ENCODE measurements around the gene PTPRG. TPM values are rescaled to one million over a fixed set of nuclear protein-coding genes. Genes with fewer than 3 reads are reported as not detected.

PTPRG gene
- total RNA-seq, 1 donor from 2014 or later, result 3.7 TPM

- Mint-ChIP-seq H3K36me3 (ENCODE audit: low read depth) (no peaks in the 10 kb centered on the region), H3K9me3 (no peaks in the 10 kb centered on the region), H3K27ac (no peak overlapping the region), H3K4me3 (no peak overlapping the region), H3K4me1 (ENCODE audit: low read depth) (no peaks in the 10 kb centered on the region), H3K27me3 (ENCODE audit: insufficient read depth) (no peaks in the 10 kb centered on the region)
- no peak for DNase-seq (ENCODE audit: low spot score)
- intact Hi-C loops (cut with micrococcal nuclease), result no loop called here
Measured at GRCh38 chr3:61723038-61723437, 161.7 kb downstream of the PTPRG start.

- intact Hi-C loops (cut with micrococcal nuclease), result no loop called here
- no peaks in the 10 kb centered on the region for H3K36me3 Mint-ChIP-seq (ENCODE audit: low read depth)
- no peaks in the 10 kb centered on the region for H3K4me1 Mint-ChIP-seq (ENCODE audit: low read depth)
- H3K27me3 Mint-ChIP-seq (ENCODE audit: insufficient read depth), result no peaks in the 10 kb centered on the region
- no peak for DNase-seq (ENCODE audit: low spot score)
- H3K9me3 Mint-ChIP-seq, result no peaks in the 10 kb centered on the region
- no peak overlapping the region for H3K4me3 Mint-ChIP-seq
- H3K27ac Mint-ChIP-seq, result no peak overlapping the region
Measured at GRCh38 chr3:61724183-61724582, 162.8 kb downstream of the PTPRG start.

- Mint-ChIP-seq H3K4me3 (no peak overlapping the region), H3K9me3 (no peaks in the 10 kb centered on the region), H3K36me3 (ENCODE audit: low read depth) (no peaks in the 10 kb centered on the region), H3K27me3 (ENCODE audit: insufficient read depth) (no peaks in the 10 kb centered on the region), H3K27ac (no peak overlapping the region), H3K4me1 (ENCODE audit: low read depth) (no peaks in the 10 kb centered on the region)
- intact Hi-C loops (cut with micrococcal nuclease), result no loop called here
- DNase-seq (ENCODE audit: low spot score), result no peak
Measured at GRCh38 chr3:61724801-61725200, 163.4 kb downstream of the PTPRG start.

- Mint-ChIP-seq H3K36me3 (ENCODE audit: low read depth) (no peaks in the 10 kb centered on the region), H3K27ac (no peak overlapping the region), H3K9me3 (no peaks in the 10 kb centered on the region), H3K4me3 (no peak overlapping the region), H3K4me1 (ENCODE audit: low read depth) (no peaks in the 10 kb centered on the region), H3K27me3 (ENCODE audit: insufficient read depth) (no peaks in the 10 kb centered on the region)
- intact Hi-C loops (cut with micrococcal nuclease), result no loop called here
- no peak for DNase-seq (ENCODE audit: low spot score)
Measured at GRCh38 chr3:61725851-61726333, 164.5 kb downstream of the PTPRG start.

- intact Hi-C loops (cut with micrococcal nuclease), result no loop called here
- Mint-ChIP-seq H3K36me3 (ENCODE audit: low read depth) (no peaks in the 10 kb centered on the region), H3K4me1 (ENCODE audit: low read depth) (no peaks in the 10 kb centered on the region), H3K27ac (no peak overlapping the region), H3K9me3 (no peaks in the 10 kb centered on the region), H3K4me3 (no peak overlapping the region), H3K27me3 (ENCODE audit: insufficient read depth) (no peaks in the 10 kb centered on the region)
- DNase-seq (ENCODE audit: low spot score), result no peak
Measured at GRCh38 chr3:61727435-61727834, 166.1 kb downstream of the PTPRG start.

GRCh38 chr3:61729038-61729634, 167.8 kb downstream of the PTPRG start:
- Mint-ChIP-seq H3K27ac (no peak overlapping the region), H3K9me3 (no peaks in the 10 kb centered on the region), H3K36me3 (ENCODE audit: low read depth) (no peaks in the 10 kb centered on the region), H3K4me1 (ENCODE audit: low read depth) (no peaks in the 10 kb centered on the region), H3K27me3 (ENCODE audit: insufficient read depth) (no peaks in the 10 kb centered on the region), H3K4me3 (no peak overlapping the region)
- intact Hi-C loops (cut with micrococcal nuclease), result no loop called here
- no peak for DNase-seq (ENCODE audit: low spot score)

GRCh38 chr3:61730056-61730455, 168.7 kb downstream of the PTPRG start:
- intact Hi-C loops (cut with micrococcal nuclease), result no loop called here
- DNase-seq (ENCODE audit: low spot score), result no peak
- Mint-ChIP-seq H3K36me3 (ENCODE audit: low read depth) (no peaks in the 10 kb centered on the region), H3K27me3 (ENCODE audit: insufficient read depth) (no peaks in the 10 kb centered on the region), H3K9me3 (no peaks in the 10 kb centered on the region), H3K4me3 (no peak overlapping the region), H3K4me1 (ENCODE audit: low read depth) (no peaks in the 10 kb centered on the region), H3K27ac (no peak overlapping the region)

- Mint-ChIP-seq H3K9me3 (no peaks in the 10 kb centered on the region), H3K27ac (no peak overlapping the region), H3K27me3 (ENCODE audit: insufficient read depth) (no peaks in the 10 kb centered on the region), H3K4me3 (no peak overlapping the region), H3K36me3 (ENCODE audit: low read depth) (no peaks in the 10 kb centered on the region), H3K4me1 (ENCODE audit: low read depth) (no peaks in the 10 kb centered on the region)
- DNase-seq (ENCODE audit: low spot score), result no peak
- intact Hi-C loops (cut with micrococcal nuclease), result no loop called here
Measured at GRCh38 chr3:61730577-61731231, 169.3 kb downstream of the PTPRG start.

GRCh38 chr3:61733000-61733399, 171.6 kb downstream of the PTPRG start:
- Mint-ChIP-seq H3K36me3 (ENCODE audit: low read depth) (no peaks in the 10 kb centered on the region), H3K4me3 (no peak overlapping the region), H3K9me3 (peaks cover 6% of the 10 kb centered on the region), H3K27me3 (ENCODE audit: insufficient read depth) (no peaks in the 10 kb centered on the region), H3K27ac (no peak overlapping the region), H3K4me1 (ENCODE audit: low read depth) (no peaks in the 10 kb centered on the region)
- no peak for DNase-seq (ENCODE audit: low spot score)
- intact Hi-C loops (cut with micrococcal nuclease), result no loop called here

GRCh38 chr3:61733876-61734275, 172.5 kb downstream of the PTPRG start:
- Mint-ChIP-seq H3K27ac (no peak overlapping the region), H3K27me3 (ENCODE audit: insufficient read depth) (no peaks in the 10 kb centered on the region), H3K4me1 (ENCODE audit: low read depth) (no peaks in the 10 kb centered on the region), H3K4me3 (no peak overlapping the region), H3K36me3 (ENCODE audit: low read depth) (no peaks in the 10 kb centered on the region), H3K9me3 (peaks cover 6% of the 10 kb centered on the region)
- DNase-seq (ENCODE audit: low spot score), result no peak
- intact Hi-C loops (cut with micrococcal nuclease), result no loop called here

- H3K36me3 Mint-ChIP-seq (ENCODE audit: low read depth), result no peaks in the 10 kb centered on the region
- no peak overlapping the region for H3K27ac Mint-ChIP-seq
- no peak overlapping the region for H3K4me3 Mint-ChIP-seq
- intact Hi-C loops (cut with micrococcal nuclease), result no loop called here
- peaks cover 6% of the 10 kb centered on the region for H3K9me3 Mint-ChIP-seq
- H3K27me3 Mint-ChIP-seq (ENCODE audit: insufficient read depth), result no peaks in the 10 kb centered on the region
- DNase-seq (ENCODE audit: low spot score), result no peak
- H3K4me1 Mint-ChIP-seq (ENCODE audit: low read depth), result no peaks in the 10 kb centered on the region
Measured at GRCh38 chr3:61734749-61735686, 173.6 kb downstream of the PTPRG start.

GRCh38 chr3:61736506-61736905, 175.1 kb downstream of the PTPRG start:
- Mint-ChIP-seq H3K4me3 (no peak overlapping the region), H3K27ac (no peak overlapping the region), H3K4me1 (ENCODE audit: low read depth) (no peaks in the 10 kb centered on the region), H3K36me3 (ENCODE audit: low read depth) (no peaks in the 10 kb centered on the region), H3K9me3 (peaks cover 6% of the 10 kb centered on the region), H3K27me3 (ENCODE audit: insufficient read depth) (no peaks in the 10 kb centered on the region)
- intact Hi-C loops (cut with micrococcal nuclease), result no loop called here
- no peak for DNase-seq (ENCODE audit: low spot score)

- intact Hi-C loops (cut with micrococcal nuclease), result no loop called here
- Mint-ChIP-seq H3K4me3 (no peak overlapping the region), H3K36me3 (ENCODE audit: low read depth) (no peaks in the 10 kb centered on the region), H3K4me1 (ENCODE audit: low read depth) (no peaks in the 10 kb centered on the region), H3K27me3 (ENCODE audit: insufficient read depth) (no peaks in the 10 kb centered on the region), H3K9me3 (peaks cover 6% of the 10 kb centered on the region), H3K27ac (no peak overlapping the region)
- no peak for DNase-seq (ENCODE audit: low spot score)
Measured at GRCh38 chr3:61739640-61740039, 178.3 kb downstream of the PTPRG start.

Measured in activated T-helper 1 cell treated with anti-CD3 and anti-CD28 coated beads, Interleukin-12 subunit alpha, Interleukin-12 subunit beta, Interleukin-2, Interleukin-4 antibody, amounts not matched to agents 30 ng/mL and 10 ng/mL and 1 ng/mL, durations not matched to agents 14 hours and 24 hours and 36 hours (primary cell).